Osteoblast (primary cell): ENCODE data around the gene MS4A15. TPM values are rescaled to one million over a fixed set of nuclear protein-coding genes. Genes with fewer than 3 reads are reported as not detected.
"Not testable (repeated sequence)": the region's sequence is repeated elsewhere in the genome, so short reads cannot be mapped to it uniquely, and the experiment has no call there.

ENCODE experiments used
- DNase-seq: peaks from one replicate; pipeline ENCODE4 v3.0.0; 2011; ENCODE audit warnings: low spot score, mixed read lengths; ENCODE audit not compliant: insufficient read length; ENCODE audit errors: missing footprints
- H2AFZ ChIP-seq: 2 replicates; pipeline ENCODE4 v1.6.0; 2011; ENCODE audit warnings: mild to moderate bottlenecking, low read length
- H3K27ac ChIP-seq: 2 replicates; pipeline ENCODE4 v1.5.1; 2011; ENCODE audit warnings: mild to moderate bottlenecking, low read depth, low read length, moderate library complexity
- H3K27me3 ChIP-seq: 2 replicates; pipeline ENCODE4 v1.6.0; 2012; ENCODE audit warnings: mild to moderate bottlenecking, control low read depth, inconsistent platforms, low read length, moderate library complexity; ENCODE audit not compliant: insufficient read depth
- H3K36me3 ChIP-seq: 2 replicates; pipeline ENCODE4 v1.5.1; 2011; ENCODE audit warnings: mild to moderate bottlenecking, low read length, control low read depth, moderate library complexity; ENCODE audit not compliant: insufficient read depth
- H3K4me1 ChIP-seq: 2 replicates; pipeline ENCODE4 v1.5.1; 2011; ENCODE audit warnings: mild to moderate bottlenecking, low read length, control low read depth, moderate library complexity; ENCODE audit not compliant: insufficient read depth
- H3K4me2 ChIP-seq: 2 replicates; pipeline ENCODE4 v1.6.0; 2011; ENCODE audit warnings: mild to moderate bottlenecking, low read length; ENCODE audit not compliant: insufficient read depth
- H3K4me3 ChIP-seq: fragments of 200-600 bp; sonication (generic); 3 replicates; pipeline ENCODE4 v1.5.1; 2012; ENCODE audit warnings: mild to moderate bottlenecking, low read length, inconsistent platforms; ENCODE audit not compliant: insufficient read depth
- H3K79me2 ChIP-seq: 2 replicates; pipeline ENCODE4 v1.6.0; 2012; ENCODE audit warnings: mild to moderate bottlenecking, low read length, control low read depth, inconsistent platforms; ENCODE audit not compliant: insufficient read depth
- H3K9me3 ChIP-seq: 2 replicates; pipeline ENCODE4 v1.5.1; 2011; ENCODE audit warnings: low read depth, low read length, control low read depth
- H4K20me1 ChIP-seq: 2 replicates; pipeline ENCODE4 v1.6.0; 2012; ENCODE audit warnings: mild to moderate bottlenecking, low read length, control low read depth; ENCODE audit not compliant: insufficient read depth
- CTCF ChIP-seq: IDR thresholded peaks from 2 replicates; pipeline ENCODE4 v1.5.1; 2011; ENCODE audit warnings: mild to moderate bottlenecking, low read depth, low read length, moderate library complexity; ENCODE audit errors: extremely low read depth
- total RNA-seq: library from RNA; depleted of rRNA; stranded (reverse); fragments of >200 nt; gene quantifications from 2 replicates; pipeline ENCODE4 v1.2.3, GENCODE V29; 2012

The MS4A15 gene
- total RNA-seq, 1 donor: not detected

GRCh38 chr11:60750911-60751310 lies 5.8 kb upstream of the MS4A15 start:
- no peak overlapping the region for H3K4me2 ChIP-seq
- H3K9me3 ChIP-seq: no peaks in the 10 kb centered on the region
- no peak overlapping the region for H3K27ac ChIP-seq
- H3K4me3 ChIP-seq: no peak overlapping the region
- H2AFZ ChIP-seq: no peak overlapping the region
- no peak for DNase-seq
- no peaks in the 10 kb centered on the region for H4K20me1 ChIP-seq
- TF ChIP-seq CTCF: no peak
- no peaks in the 10 kb centered on the region for H3K4me1 ChIP-seq
- H3K27me3 ChIP-seq: no peaks in the 10 kb centered on the region
- no peaks in the 10 kb centered on the region for H3K36me3 ChIP-seq
- no peaks in the 10 kb centered on the region for H3K79me2 ChIP-seq

GRCh38 chr11:60753309-60753708 lies 3.4 kb upstream of the MS4A15 start:
- no peaks in the 10 kb centered on the region for H4K20me1 ChIP-seq
- H3K4me3 ChIP-seq: no peak overlapping the region
- no peak for TF ChIP-seq CTCF
- H3K27me3 ChIP-seq: no peaks in the 10 kb centered on the region
- H3K36me3 ChIP-seq: no peaks in the 10 kb centered on the region
- peak; percentile 30 for DNase-seq
- no peaks in the 10 kb centered on the region for H3K9me3 ChIP-seq
- no peaks in the 10 kb centered on the region for H3K79me2 ChIP-seq
- H3K4me2 ChIP-seq: no peak overlapping the region
- no peaks in the 10 kb centered on the region for H3K4me1 ChIP-seq
- no peak overlapping the region for H2AFZ ChIP-seq
- no peak overlapping the region for H3K27ac ChIP-seq

GRCh38 chr11:60754887-60755286 lies 1.8 kb upstream of the MS4A15 start:
- H3K4me2 ChIP-seq: no peak overlapping the region
- no peak overlapping the region for H3K27ac ChIP-seq
- no peaks in the 10 kb centered on the region for H4K20me1 ChIP-seq
- H3K4me1 ChIP-seq: no peaks in the 10 kb centered on the region
- H3K27me3 ChIP-seq: peaks cover 5% of the 10 kb centered on the region
- H3K79me2 ChIP-seq: no peaks in the 10 kb centered on the region
- TF ChIP-seq CTCF: no peak
- DNase-seq: no peak
- no peaks in the 10 kb centered on the region for H3K9me3 ChIP-seq
- H2AFZ ChIP-seq: no peak overlapping the region
- no peaks in the 10 kb centered on the region for H3K36me3 ChIP-seq
- no peak overlapping the region for H3K4me3 ChIP-seq

- TF ChIP-seq CTCF: no peak
- Histone ChIP-seq H3K79me2 (no peaks in the 10 kb centered on the region), H2AFZ (no peak overlapping the region), H3K27ac (no peak overlapping the region), H3K9me3 (no peaks in the 10 kb centered on the region), H3K36me3 (no peaks in the 10 kb centered on the region), H4K20me1 (no peaks in the 10 kb centered on the region), H3K4me2 (no peak overlapping the region), H3K4me1 (no peaks in the 10 kb centered on the region), H3K4me3 (no peak overlapping the region), H3K27me3 (peaks cover 8% of the 10 kb centered on the region)
- no peak for DNase-seq
Measured at GRCh38 chr11:60757231-60757800, 649 bp downstream of the MS4A15 start.

GRCh38 chr11:60758671-60759070 lies 2.0 kb downstream of the MS4A15 start:
- not testable (repeated sequence) for H3K4me3 ChIP-seq, H3K4me1 ChIP-seq, DNase-seq, H3K36me3 ChIP-seq, H4K20me1 ChIP-seq, H3K9me3 ChIP-seq, H3K27ac ChIP-seq, H3K79me2 ChIP-seq, H3K4me2 ChIP-seq, H2AFZ ChIP-seq
- H3K27me3 ChIP-seq: peaks cover 15% of the 10 kb centered on the region

GRCh38 chr11:60759438-60760225 lies 3.0 kb downstream of the MS4A15 start:
- not testable (repeated sequence) for H3K79me2 ChIP-seq, H3K4me3 ChIP-seq, H2AFZ ChIP-seq, DNase-seq, H3K4me1 ChIP-seq, H3K27ac ChIP-seq, H3K4me2 ChIP-seq, H4K20me1 ChIP-seq, H3K9me3 ChIP-seq, H3K36me3 ChIP-seq
- H3K27me3 ChIP-seq: peaks cover 19% of the 10 kb centered on the region
